ENCODE results near the gene POM121C.
"Not testable (repeated sequence)": the region's sequence is repeated elsewhere in the genome, so short reads cannot be mapped to it uniquely, and the experiment has no call there.

POM121C gene

DNA sequence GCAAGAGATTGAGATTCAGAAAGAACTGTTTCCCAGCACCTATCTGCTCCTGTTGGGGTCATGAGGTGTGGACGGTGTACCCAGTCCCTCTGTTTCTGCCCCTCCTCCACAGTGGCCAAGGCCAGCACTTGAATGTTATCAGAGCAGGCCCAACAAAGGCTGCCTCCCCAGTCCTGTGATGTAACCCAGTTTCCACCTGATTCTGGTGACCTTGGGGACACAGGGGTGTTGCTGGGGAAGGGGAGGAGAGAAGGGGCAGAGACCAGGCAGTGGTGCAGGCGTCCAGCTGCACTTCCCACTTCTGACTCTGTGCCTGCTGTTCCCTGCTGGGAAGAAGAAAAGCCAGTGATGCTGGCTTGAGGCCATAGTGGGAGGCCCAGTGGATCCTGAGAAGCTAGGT lies 88.2 kb downstream of the POM121C start:
- in situ Hi-C loops (cut with HindIII; ENCODE audit: low sequenced_read_pairs) = not testable (repeated sequence)

DNA sequence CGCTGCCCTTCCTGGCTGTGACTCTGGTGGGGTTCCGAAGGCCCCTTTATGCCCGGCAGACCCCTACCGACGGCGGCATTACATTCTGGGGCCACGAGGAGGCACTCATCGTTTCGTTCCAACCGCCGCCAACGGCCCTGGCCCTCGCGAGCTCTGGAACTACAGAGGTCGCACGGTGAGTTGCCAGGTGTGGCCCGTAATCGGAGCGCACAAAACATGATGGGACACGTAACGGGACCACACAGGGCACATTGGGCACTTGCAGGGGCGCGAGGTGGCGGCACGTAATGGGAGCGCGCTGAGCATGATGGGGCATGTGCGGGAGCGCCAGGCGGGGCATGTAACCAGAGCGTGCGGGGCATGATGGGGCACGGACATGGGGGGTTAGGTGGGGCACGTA lies 90.8 kb downstream of the POM121C start, which contains the start of gene TRIM73:
Gene TRIM73 (plus strand): TSS at position 301 of the 400 bp plus-strand sequence. CDS start 3,305 bp downstream, outside the sequence.
- in situ Hi-C loops (cut with HindIII; ENCODE audit: low sequenced_read_pairs) = not testable (repeated sequence)

GRCh38 chr7:75393194-75393593 lies 92.9 kb downstream of the POM121C start:
- in situ Hi-C loops (cut with HindIII; ENCODE audit: low sequenced_read_pairs) = not testable (repeated sequence)

GRCh38 chr7:75374519-75375317 lies 111.4 kb downstream of the POM121C start:
- in situ Hi-C loops (cut with HindIII; ENCODE audit: low sequenced_read_pairs) = not testable (repeated sequence)

- in situ Hi-C loops (cut with HindIII; ENCODE audit: low sequenced_read_pairs) = not testable (repeated sequence)
Observed at GRCh38 chr7:75374144-75374518, 112.0 kb downstream of the POM121C start.

DNA sequence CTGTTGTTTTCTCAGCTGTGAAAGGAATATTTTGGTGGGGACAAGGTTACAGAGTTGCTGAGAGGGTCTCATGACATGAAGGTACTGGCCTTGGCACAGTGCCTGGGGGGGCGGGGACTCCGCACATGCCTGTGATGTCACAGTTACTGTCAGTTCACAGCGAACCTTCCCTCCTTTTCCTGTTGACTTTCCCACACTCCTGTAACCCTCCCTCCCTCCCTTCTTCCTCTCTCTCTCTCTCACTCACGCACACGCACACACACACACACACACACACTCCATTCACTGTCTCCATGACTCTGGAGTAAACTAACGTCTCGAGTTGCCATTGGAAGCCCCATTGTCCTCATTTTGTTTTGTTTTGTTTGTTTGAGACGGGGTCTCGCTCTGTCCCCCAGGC lies 118.8 kb downstream of the POM121C start:
- in situ Hi-C loops (cut with HindIII; ENCODE audit: low sequenced_read_pairs) = not testable (repeated sequence)
